ENCODE data around the gene RNF5.

- no peak for TF ChIP-seq ESRRG (CRISPR knock-in tag; IDR thresholded peaks at IDR 0.05)
- TF ChIP-seq TCF4 (CRISPR knock-in tag; IDR thresholded peaks at IDR 0.05; ENCODE audit: borderline replicate concordance): no peak
Measured at GRCh38 chr6:32148289-32149091, 29.7 kb upstream of the RNF5 start.

All from SK-N-SH treated with all-trans-retinoic acid at 6 μM for 48 hours (cell line).